GM19328 (cell line): ENCODE measurements around the gene TMEM204.

Experiments
- ATAC-seq: cut with Tn5 transposase; IDR thresholded peaks from one replicate; pipeline ENCODE4 v1.9.1; 2021; ENCODE audit warnings: mild to moderate bottlenecking, moderate library complexity; ENCODE audit not compliant: unreplicated experiment

Gene TMEM204

GRCh38 chr16:1533443-1533951 lies at the start of gene TMEM204:
TMEM204 (plus strand) TSS chr16:1533666; CDS start chr16:1534276, 610 bp downstream.
- ATAC-seq = no peak

- no peak for ATAC-seq
Measured at GRCh38 chr16:1485847-1486496, 47.5 kb upstream of the TMEM204 start.

- ATAC-seq = no peak
Measured at GRCh38 chr16:1486551-1487390, 46.7 kb upstream of the TMEM204 start.

GRCh38 chr16:1487395-1488053 lies 45.9 kb upstream of the TMEM204 start:
- ATAC-seq = no peak

- ATAC-seq = no peak
Measured at GRCh38 chr16:1488054-1488601, 45.3 kb upstream of the TMEM204 start.

- ATAC-seq = no peak
Measured at GRCh38 chr16:1488619-1489018, 44.8 kb upstream of the TMEM204 start, which contains the start of gene PTX4. PTX4 (minus strand) TSS chr16:1488944; CDS start chr16:1488909, 35 bp downstream.

- no peak for ATAC-seq
Measured at GRCh38 chr16:1489077-1489476, 44.4 kb upstream of the TMEM204 start.

GRCh38 chr16:1491327-1491726 lies 42.1 kb upstream of the TMEM204 start:
- no peak for ATAC-seq

GRCh38 chr16:1492082-1492922 lies 41.2 kb upstream of the TMEM204 start:
- no peak for ATAC-seq

- ATAC-seq = peak; percentile 59
Measured at GRCh38 chr16:1492923-1493745, 40.3 kb upstream of the TMEM204 start, which contains the start of gene TELO2. TELO2 (plus strand) TSS chr16:1493360; CDS start chr16:1494282, 922 bp downstream.

GRCh38 chr16:1493746-1494094 lies 39.7 kb upstream of the TMEM204 start:
- no peak for ATAC-seq

- ATAC-seq = no peak
Measured at GRCh38 chr16:1494129-1494640, 39.3 kb upstream of the TMEM204 start.

- no peak for ATAC-seq
Measured at GRCh38 chr16:1494711-1495110, 38.8 kb upstream of the TMEM204 start.

- no peak for ATAC-seq
Measured at GRCh38 chr16:1495211-1495888, 38.1 kb upstream of the TMEM204 start.

- ATAC-seq = no peak
Measured at GRCh38 chr16:1495889-1496262, 37.6 kb upstream of the TMEM204 start.

GRCh38 chr16:1496464-1496863 lies 37.0 kb upstream of the TMEM204 start:
- no peak for ATAC-seq

GRCh38 chr16:1497014-1497598 lies 36.4 kb upstream of the TMEM204 start:
- no peak for ATAC-seq
